Measurements from ENCODE around the gene ISOC2.

GRCh38 chr19:55472463-55472862 is 11.0 kb upstream of the ISOC2 start:
- TF ChIP-seq CTCF (IDR thresholded peaks at IDR 0.05; ENCODE audit: low read depth, low read length, missing input control) (no peak), YY1 (IDR thresholded peaks at IDR 0.05) (no peak), RAD21 (IDR thresholded peaks at IDR 0.05) (no peak), SP1 (IDR thresholded peaks at IDR 0.05) (no peak), MAX (IDR thresholded peaks at IDR 0.05) (no peak), JUND (IDR thresholded peaks at IDR 0.05) (no peak), EGR1 (IDR thresholded peaks at IDR 0.05; ENCODE audit: low read depth in 2 of 2) (no peak), ATF3 (IDR thresholded peaks at IDR 0.05) (no peak)
